KOPT-K1 (cell line): ENCODE measurements around the gene MAP2K5.

Experiments
- H3K27ac ChIP-seq: fragments of 200-600 bp; sonication (generic); 2 replicates; pipeline ENCODE4 v1.5.1; 2016; ENCODE audit warnings: antibody characterized with exemption, mild to moderate bottlenecking, low read depth, low read length; ENCODE audit not compliant: poor library complexity, severe bottlenecking
- H3K36me3 ChIP-seq: fragments of 200-600 bp; sonication (generic); 2 replicates; pipeline ENCODE4 v1.5.1; 2017; ENCODE audit warnings: antibody characterized with exemption, mild to moderate bottlenecking, low read length, moderate library complexity; ENCODE audit not compliant: insufficient read depth
- H3K9me3 ChIP-seq: fragments of 200-600 bp; sonication (generic); 2 replicates; pipeline ENCODE4 v1.5.1; 2017; ENCODE audit warnings: antibody characterized with exemption, low read length, mild to moderate bottlenecking; ENCODE audit not compliant: insufficient read depth, poor library complexity, severe bottlenecking

The MAP2K5 gene

GRCh38 chr15:67813104-67813634 lies 270.7 kb downstream of the MAP2K5 start:
- Histone ChIP-seq H3K36me3 (no peaks in the 10 kb centered on the region), H3K27ac (no peak overlapping the region), H3K9me3 (peaks cover 6% of the 10 kb centered on the region)

GRCh38 chr15:67815036-67815592 lies 272.6 kb downstream of the MAP2K5 start:
- Histone ChIP-seq H3K27ac (no peak overlapping the region), H3K36me3 (no peaks in the 10 kb centered on the region), H3K9me3 (peaks cover 6% of the 10 kb centered on the region)

- H3K9me3 ChIP-seq: peaks cover 6% of the 10 kb centered on the region
- no peaks in the 10 kb centered on the region for H3K36me3 ChIP-seq
- no peak overlapping the region for H3K27ac ChIP-seq
Measured at GRCh38 chr15:67816668-67817067, 274.2 kb downstream of the MAP2K5 start.

GRCh38 chr15:67818464-67818863 lies 276.0 kb downstream of the MAP2K5 start:
- Histone ChIP-seq H3K36me3 (no peaks in the 10 kb centered on the region), H3K27ac (no peak overlapping the region), H3K9me3 (peaks cover 6% of the 10 kb centered on the region)

GRCh38 chr15:67819636-67820035 lies 277.1 kb downstream of the MAP2K5 start:
- Histone ChIP-seq H3K9me3 (peaks cover 6% of the 10 kb centered on the region), H3K27ac (no peak overlapping the region), H3K36me3 (no peaks in the 10 kb centered on the region)

GRCh38 chr15:67820122-67820991 lies 277.9 kb downstream of the MAP2K5 start:
- H3K36me3 ChIP-seq: no peaks in the 10 kb centered on the region
- no peak overlapping the region for H3K27ac ChIP-seq
- peaks cover 6% of the 10 kb centered on the region for H3K9me3 ChIP-seq

GRCh38 chr15:67820992-67821783 lies 278.7 kb downstream of the MAP2K5 start:
- no peaks in the 10 kb centered on the region for H3K36me3 ChIP-seq
- H3K27ac ChIP-seq: no peak overlapping the region
- H3K9me3 ChIP-seq: peaks cover 8% of the 10 kb centered on the region

GRCh38 chr15:67821784-67822440 lies 279.4 kb downstream of the MAP2K5 start:
- H3K36me3 ChIP-seq: no peaks in the 10 kb centered on the region
- H3K27ac ChIP-seq: no peak overlapping the region
- peaks cover 14% of the 10 kb centered on the region for H3K9me3 ChIP-seq

GRCh38 chr15:67822537-67823313 lies 280.2 kb downstream of the MAP2K5 start:
- H3K27ac ChIP-seq: no peak overlapping the region
- no peaks in the 10 kb centered on the region for H3K36me3 ChIP-seq
- peaks cover 20% of the 10 kb centered on the region for H3K9me3 ChIP-seq

GRCh38 chr15:67823314-67824196 lies 281.1 kb downstream of the MAP2K5 start:
- peaks cover 28% of the 10 kb centered on the region for H3K9me3 ChIP-seq

GRCh38 chr15:67824197-67824968 lies 281.9 kb downstream of the MAP2K5 start:
- H3K27ac ChIP-seq: no peak overlapping the region
- peaks cover 33% of the 10 kb centered on the region for H3K9me3 ChIP-seq
- no peaks in the 10 kb centered on the region for H3K36me3 ChIP-seq

More at GRCh38 chr15:67823314-67824196, 281.1 kb downstream of the MAP2K5 start:
- no peaks in the 10 kb centered on the region for H3K36me3 ChIP-seq
- no peak overlapping the region for H3K27ac ChIP-seq

GRCh38 chr15:67824976-67825880 lies 282.7 kb downstream of the MAP2K5 start, which contains the start of gene SKOR1:
SKOR1 (plus strand) TSS chr15:67825509; CDS start chr15:67825603, 94 bp downstream.
- H3K9me3 ChIP-seq: peaks cover 33% of the 10 kb centered on the region

More at GRCh38 chr15:67824976-67825880, 282.7 kb downstream of the MAP2K5 start, which contains the start of gene SKOR1:
- Histone ChIP-seq H3K27ac (no peak within 1 kb of the TSS), H3K36me3 (no peaks in the 10 kb centered on the region)
